Measurements from ENCODE around the gene EBF4. TPM values are rescaled to one million over a fixed set of nuclear protein-coding genes. Genes with fewer than 3 reads are reported as not detected.

Gene EBF4
- total RNA-seq, 1 experiment from 2014 or later = 11.4 TPM

- Histone ChIP-seq H3K79me2 (ENCODE audit: insufficient read depth, low read length) (no peaks in the 10 kb centered on the region), H3K9me3 (ENCODE audit: control insufficient read depth in 1 of 2, insufficient read depth in 1 of 2, low read depth in 1 of 2, low read length in 2 of 2) (no peaks in the 10 kb centered on the region), H3K4me1 (ENCODE audit: control insufficient read depth in 1 of 2, insufficient read depth in 2 of 2, low read length in 2 of 2) (peaks cover 0 to 8% of the 10 kb centered on the region in 2 experiments; a peak in 2 of 4 replicates), H4K20me1 (ENCODE audit: insufficient read depth) (no peaks in the 10 kb centered on the region), H2AFZ (ENCODE audit: low read depth, low read length, poor library complexity, severe bottlenecking) (no peak overlapping the region), H3K27ac (ENCODE audit: low read depth, low read length) (no peak overlapping the region), H3K9ac (ENCODE audit: low read length) (no peak overlapping the region), H3K4me2 (ENCODE audit: low read length) (no peak overlapping the region), H3K36me3 (ENCODE audit: control insufficient read depth in 1 of 2, insufficient read depth in 2 of 2, low read length in 2 of 2) (no peaks in the 10 kb centered on the region), H3K27me3 (ENCODE audit: insufficient read depth, low read length) (no peaks in the 10 kb centered on the region), H3K4me3 (replicated peaks in 1 of 2; ENCODE audit: low read depth in 1 of 2, low read length in 2 of 2) (no peak overlapping the region), H3K9me2 (ENCODE audit: insufficient read depth) (no peaks in the 10 kb centered on the region)
- no peak for ATAC-seq
- BruUV-seq (replicated peaks) = no TSS peak
- RAD21 ChIA-PET (ENCODE audit: low non-redundant PET in 1 of 2, low total read pairs in 2 of 2, uncharacterized antibody in 2 of 2, unreplicated experiment in 2 of 2) = no interaction called here
- CTCF ChIA-PET = no interaction called here
- TF ChIP-seq ZBTB33 (IDR thresholded peaks at IDR 0.05; ENCODE audit: extremely low read depth, insufficient replicate concordance, low read length) = no peak
- no peak for TF ChIP-seq FOSL1 (IDR thresholded peaks at IDR 0.05; ENCODE audit: low read depth)
- no peak for TF ChIP-seq POLR2A (IDR thresholded peaks at IDR 0.05; ENCODE audit: borderline replicate concordance, extremely low read depth, insufficient read depth, insufficient read length)
- TF ChIP-seq TCF7L2 (IDR thresholded peaks at IDR 0.05; ENCODE audit: borderline replicate concordance, extremely low read depth, insufficient read depth, insufficient read length) = no peak
- TF ChIP-seq POLR2AphosphoS5 (IDR thresholded peaks at IDR 0.05; ENCODE audit: low read depth, low read length) = no peak
- no peak for TF ChIP-seq ELF1 (IDR thresholded peaks at IDR 0.05; ENCODE audit: borderline replicate concordance, low read depth)
- no peak for TF ChIP-seq ZNF274 (IDR thresholded peaks at IDR 0.05; ENCODE audit: low read depth, low read length)
- no peak for TF ChIP-seq YY1 (IDR thresholded peaks at IDR 0.05; ENCODE audit: extremely low read depth, insufficient replicate concordance, low read depth, low read length)
- TF ChIP-seq CBX3 (IDR thresholded peaks at IDR 0.05; ENCODE audit: low read depth) = no peak
- TF ChIP-seq JUND (IDR thresholded peaks at IDR 0.05) = no peak
- no peak for TF ChIP-seq MAX (IDR thresholded peaks at IDR 0.05)
- TF ChIP-seq REST (IDR thresholded peaks at IDR 0.05; ENCODE audit: low read depth) = no peak
- no peak for TF ChIP-seq SIN3A (IDR thresholded peaks at IDR 0.05; ENCODE audit: low read depth)
- POLR2A ChIA-PET = no interaction called here
- DNase-seq (ENCODE audit: low read depth, low spot score) = no peak
- intact Hi-C loops (cut with micrococcal nuclease) = no loop called here
Measured at GRCh38 chr20:2745060-2745910, 52.7 kb downstream of the EBF4 start.
